HEK293T (cell line): ENCODE measurements around the gene ASCL4.

Experiments used
- CTCF ChIA-PET: fragments of 350-600 bp; formaldehyde crosslinking; extraction: SDS; loops from one replicate; lab custom pipeline; 2021; ENCODE audit warnings: antibody characterized with exemption, inconsistent platforms; lab: Yijun Ruan, JAX
- POLR2A ChIA-PET: fragments of 350-600 bp; formaldehyde crosslinking; extraction: SDS; loops from one replicate; lab custom pipeline; 2020; ENCODE audit warnings: antibody characterized with exemption, inconsistent platforms; lab: Yijun Ruan, JAX
- DNase-seq: peaks from one replicate; pipeline ENCODE4 v3.0.0; 2012; ENCODE audit warnings: mixed read lengths; ENCODE audit errors: extremely low spot score
- ARNT ChIP-seq: fragments of 450-650 bp; IDR thresholded peaks from 2 replicates; pipeline ENCODE4 v1.6.1; 2017; ENCODE audit warnings: mild to moderate bottlenecking
- BHLHE40 ChIP-seq: fragments of 450-650 bp; IDR thresholded peaks from 2 replicates; pipeline ENCODE4 v1.6.1; 2016; ENCODE audit warnings: mild to moderate bottlenecking, moderate library complexity, borderline replicate concordance
- CTBP1 ChIP-seq: fragments of 450-650 bp; IDR thresholded peaks from 2 replicates; pipeline ENCODE4 v1.6.1; 2016; ENCODE audit warnings: borderline replicate concordance
- ELF4 ChIP-seq: fragments of 450-650 bp; IDR thresholded peaks from 2 replicates; pipeline ENCODE4 v1.6.1; 2017; ENCODE audit warnings: antibody characterized with exemption
- FOXA1 ChIP-seq: fragments of 450-650 bp; IDR thresholded peaks from 2 replicates; pipeline ENCODE4 v1.6.1; 2016; ENCODE audit warnings: mild to moderate bottlenecking
- FOXK2 ChIP-seq: fragments of 450-650 bp; IDR thresholded peaks from 2 replicates; pipeline ENCODE4 v1.6.1; 2016; ENCODE audit warnings: mild to moderate bottlenecking
- FOXM1 ChIP-seq: fragments of 450-650 bp; IDR thresholded peaks from 2 replicates; pipeline ENCODE4 v1.6.1; 2017; ENCODE audit warnings: mild to moderate bottlenecking, borderline replicate concordance
- HDGF ChIP-seq: fragments of 450-650 bp; IDR thresholded peaks from 2 replicates; pipeline ENCODE4 v1.6.1; 2017; ENCODE audit warnings: antibody characterized with exemption, borderline replicate concordance
- L3MBTL2 ChIP-seq: fragments of 450-650 bp; conservative IDR thresholded peaks from 2 replicates; pipeline ENCODE4 v1.6.1; 2016; ENCODE audit warnings: mild to moderate bottlenecking
- LEF1 ChIP-seq: fragments of 450-650 bp; IDR thresholded peaks from 2 replicates; pipeline ENCODE4 v1.6.1; 2017; ENCODE audit warnings: mild to moderate bottlenecking, borderline replicate concordance
- NFRKB ChIP-seq: fragments of 450-650 bp; IDR thresholded peaks from 2 replicates; pipeline ENCODE4 v1.6.1; 2016; ENCODE audit warnings: mild to moderate bottlenecking, moderate library complexity
- PKNOX1 ChIP-seq: fragments of 450-650 bp; IDR thresholded peaks from 2 replicates; pipeline ENCODE4 v1.6.1; 2016
- SP1 ChIP-seq: fragments of 450-650 bp; IDR thresholded peaks from 2 replicates; pipeline ENCODE4 v1.6.1; 2017
- SUZ12 ChIP-seq: fragments of 450-650 bp; IDR thresholded peaks from 2 replicates; pipeline ENCODE4 v1.6.1; 2016; ENCODE audit warnings: mild to moderate bottlenecking
- TARDBP ChIP-seq: fragments of 450-650 bp; IDR thresholded peaks from 2 replicates; pipeline ENCODE4 v1.6.1; 2016
- ZNF384 ChIP-seq: fragments of 450-650 bp; IDR thresholded peaks from 2 replicates; pipeline ENCODE4 v1.6.1; 2016

The ASCL4 gene

GRCh38 chr12:107783406-107784376, 9.2 kb downstream of the ASCL4 start:
- ChIA-PET CTCF (interaction anchor here (0.9 kb wide), 1 partner anchor 52 kb away, joined by 3 read pairs; no protein-coding TSS in a partner anchor), POLR2A (no interaction called here)
- TF ChIP-seq FOXA1 (no peak), HDGF (no peak), LEF1 (no peak), ZNF384 (no peak), BHLHE40 (no peak), CTBP1 (no peak), FOXM1 (no peak), SUZ12 (no peak), L3MBTL2 (no peak), NFRKB (no peak), ARNT (no peak), PKNOX1 (no peak), TARDBP (no peak), ELF4 (no peak), SP1 (no peak)
- DNase-seq: no peak

- TF ChIP-seq HDGF: no peak
- no peak for DNase-seq
- CTCF ChIA-PET: no interaction called here
- POLR2A ChIA-PET: no interaction called here
Observed at GRCh38 chr12:107788281-107788680, 13.8 kb downstream of the ASCL4 start.

- ChIA-PET CTCF (interaction anchor here (0.6 kb wide), 1 partner anchor 14 kb away, joined by 3 read pairs; no protein-coding TSS in a partner anchor), POLR2A (no interaction called here)
- no peak for DNase-seq
- TF ChIP-seq L3MBTL2 (no peak), FOXM1 (no peak), FOXK2 (no peak), SUZ12 (no peak), ELF4 (no peak), NFRKB (no peak), LEF1 (no peak), ZNF384 (no peak), SP1 (no peak), HDGF (no peak), ARNT (no peak), BHLHE40 (no peak), FOXA1 (no peak)
Observed at GRCh38 chr12:107788690-107789458, 14.4 kb downstream of the ASCL4 start.

- CTCF ChIA-PET: no interaction called here
- no peak for DNase-seq
- POLR2A ChIA-PET: no interaction called here
- TF ChIP-seq PKNOX1 (peak; percentile 62), FOXA1 (no peak)
Observed at GRCh38 chr12:107791465-107792089, 17.1 kb downstream of the ASCL4 start.

- DNase-seq: no peak
- TF ChIP-seq FOXK2 (no peak), HDGF (no peak), TARDBP (no peak), FOXM1 (no peak)
- POLR2A ChIA-PET: no interaction called here
- CTCF ChIA-PET: no interaction called here
Observed at GRCh38 chr12:107794451-107794850, 19.9 kb downstream of the ASCL4 start.

GRCh38 chr12:107798580-107798979, 24.1 kb downstream of the ASCL4 start:
- ChIA-PET CTCF (no interaction called here), POLR2A (no interaction called here)
- no peak for DNase-seq
- TF ChIP-seq ARNT (no peak), FOXA1 (no peak), BHLHE40 (no peak), L3MBTL2 (no peak), TARDBP (no peak), CTBP1 (no peak), ZNF384 (no peak), SUZ12 (no peak), FOXK2 (no peak), PKNOX1 (no peak), FOXM1 (no peak), LEF1 (no peak), HDGF (no peak), ELF4 (no peak), NFRKB (no peak), SP1 (no peak)
